IPS DF 4.7 (cell line): Measurements from ENCODE around the gene VPS13C.
"Not testable (repeated sequence)": the region's sequence is repeated elsewhere in the genome, so short reads cannot be mapped to it uniquely, and the experiment has no call there.

Source experiments
- DNase-seq: peaks from one replicate; pipeline ENCODE4 v3.0.0-alpha.2; 2013; ENCODE audit warnings: low spot score; ENCODE audit errors: extremely low read depth

VPS13C gene

GRCh38 chr15:62046078-62046743, 14.0 kb downstream of the VPS13C start:
- DNase-seq = no peak

DNA sequence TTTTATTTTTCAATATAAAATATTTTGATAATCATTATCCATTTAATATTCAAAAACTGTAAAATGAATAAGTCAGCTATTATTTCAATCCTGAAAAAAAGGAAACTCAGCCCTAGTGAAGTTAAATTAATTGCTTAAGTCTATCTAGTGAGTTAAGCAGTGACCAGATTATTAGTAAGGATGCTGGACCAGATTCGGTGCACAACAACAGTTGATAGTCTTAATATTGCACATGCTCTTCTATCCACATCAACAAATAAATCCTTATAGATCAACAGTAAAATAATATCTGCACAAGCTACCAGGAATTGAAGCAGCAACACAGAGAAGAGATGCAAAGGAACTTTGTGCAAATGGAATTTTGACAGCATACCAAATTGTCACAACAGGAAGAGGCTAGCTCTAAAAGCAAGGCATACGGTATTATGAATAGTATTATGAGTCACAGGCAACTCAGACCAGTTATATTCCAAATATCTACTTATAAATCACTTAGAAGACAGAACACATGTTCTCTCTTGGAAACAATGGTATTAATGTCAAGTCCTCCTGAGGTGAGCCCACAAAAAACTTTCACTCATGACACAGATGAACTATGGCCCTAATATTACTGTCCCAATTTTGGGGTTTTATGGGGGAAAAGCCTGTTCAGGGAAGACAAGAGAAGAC, 24.9 kb downstream of the VPS13C start:
- no peak for DNase-seq

GRCh38 chr15:62027916-62028315, 32.3 kb downstream of the VPS13C start:
- no peak for DNase-seq

DNA sequence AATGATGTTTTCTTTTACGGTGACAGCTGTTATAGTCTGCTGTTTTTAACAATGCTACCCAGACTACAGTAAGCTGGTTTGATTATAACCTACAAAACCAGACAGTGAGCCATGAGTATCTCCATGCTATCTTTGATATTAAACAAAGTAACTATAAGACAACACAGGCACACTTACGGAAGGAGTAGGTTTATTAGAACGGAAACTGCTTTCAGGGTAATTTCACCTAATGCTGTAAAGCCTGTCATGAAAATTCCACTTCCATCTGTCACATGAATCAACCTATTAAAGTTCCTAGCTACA, 33.0 kb downstream of the VPS13C start:
- DNase-seq = no peak

GRCh38 chr15:62026487-62027262, 33.6 kb downstream of the VPS13C start:
- DNase-seq = no peak

GRCh38 chr15:62021991-62022600, 38.2 kb downstream of the VPS13C start:
- DNase-seq = no peak

DNA sequence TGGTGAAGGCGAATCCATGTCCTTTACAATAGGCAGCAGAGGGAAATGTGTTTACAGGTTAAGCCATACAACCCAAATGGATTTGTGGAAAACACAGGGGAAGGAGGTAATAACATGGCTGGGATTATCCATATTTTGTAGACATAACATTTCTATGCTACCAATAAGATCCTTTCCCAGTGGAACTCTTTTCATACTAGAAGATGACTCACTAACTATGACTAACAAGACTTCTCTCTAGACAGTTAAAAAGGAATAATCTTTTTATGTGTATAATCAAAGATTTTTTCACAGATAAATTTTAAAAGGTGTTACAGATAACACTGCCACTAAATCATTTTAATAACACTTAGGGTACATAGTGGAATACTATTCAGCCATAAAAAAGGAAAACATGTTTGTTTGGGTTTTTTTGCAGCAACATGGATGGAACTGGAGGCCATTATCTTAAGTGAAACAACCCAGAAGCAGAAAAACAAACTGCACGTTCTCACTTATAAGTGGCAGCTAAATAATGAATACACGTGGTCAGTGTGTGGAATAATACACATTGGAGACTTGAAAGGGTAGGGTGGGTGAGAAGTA, 39.6 kb downstream of the VPS13C start:
- DNase-seq = no peak

GRCh38 chr15:62005354-62005753, 54.9 kb downstream of the VPS13C start:
- not testable (repeated sequence) for DNase-seq

DNA sequence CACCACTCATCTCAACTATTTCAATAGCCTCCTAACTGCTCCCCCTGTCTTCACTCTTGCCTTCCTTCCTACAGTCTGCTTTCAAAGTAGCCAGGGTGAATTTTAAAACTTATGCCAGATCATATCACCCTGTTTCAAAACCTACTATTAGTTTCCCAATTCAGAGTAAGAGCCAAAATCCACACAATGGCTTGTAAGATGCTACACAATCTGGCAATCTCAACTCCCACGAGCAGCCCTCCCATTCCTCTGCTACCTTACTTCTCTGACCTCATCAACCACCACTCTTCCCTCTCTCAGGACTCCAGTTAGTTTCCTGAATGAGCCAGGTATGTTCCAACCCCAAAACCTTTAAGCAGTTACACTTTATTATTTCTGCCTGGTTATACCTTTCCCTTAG, 62.5 kb downstream of the VPS13C start:
- no peak for DNase-seq

DNA sequence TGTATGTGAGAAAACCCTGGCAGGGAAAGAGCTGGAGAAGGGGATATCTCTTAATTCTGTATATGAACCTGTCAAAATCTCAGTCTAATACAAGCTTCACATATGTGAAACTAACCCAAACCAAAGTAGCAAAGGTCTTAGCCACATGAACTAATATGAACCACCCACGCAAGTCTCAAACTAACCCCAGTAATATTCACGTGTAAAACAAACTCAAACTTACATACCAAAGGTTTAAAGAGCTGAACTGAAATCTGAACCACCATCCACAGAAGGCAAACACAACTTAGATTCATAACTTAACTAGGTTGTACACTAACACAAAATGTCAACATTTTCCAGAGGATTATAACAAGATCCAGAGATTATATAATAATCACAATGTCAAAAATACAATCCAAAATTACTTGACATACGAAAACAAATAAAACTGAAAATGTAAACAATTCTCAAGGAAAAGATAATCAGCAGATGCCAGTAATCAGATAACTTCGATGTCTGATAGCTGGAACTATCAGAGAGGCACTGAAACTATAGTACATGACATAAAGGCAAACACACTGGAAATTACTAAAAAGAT, 64.1 kb downstream of the VPS13C start:
- DNase-seq = no peak

DNA sequence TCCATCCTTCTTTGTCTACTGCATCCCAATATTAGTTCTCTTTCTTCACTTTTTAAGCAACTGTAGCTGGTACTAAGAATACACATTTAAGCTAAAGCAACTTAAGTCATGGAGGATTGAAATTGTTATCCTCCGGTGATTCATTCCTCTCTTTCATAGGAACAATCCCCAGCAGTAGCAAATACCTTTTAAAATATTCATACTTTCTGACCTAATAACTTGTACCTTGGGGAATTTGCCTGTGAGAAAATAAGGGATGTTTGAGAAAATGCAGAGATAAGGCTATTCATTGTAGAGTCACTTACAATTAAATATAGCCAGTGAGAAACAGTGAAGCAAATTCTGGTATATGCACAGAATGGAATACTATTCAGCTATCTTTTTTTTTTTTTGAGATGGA, 66.0 kb downstream of the VPS13C start:
- no peak for DNase-seq

GRCh38 chr15:61992518-61992917, 67.7 kb downstream of the VPS13C start:
- no peak for DNase-seq

DNA sequence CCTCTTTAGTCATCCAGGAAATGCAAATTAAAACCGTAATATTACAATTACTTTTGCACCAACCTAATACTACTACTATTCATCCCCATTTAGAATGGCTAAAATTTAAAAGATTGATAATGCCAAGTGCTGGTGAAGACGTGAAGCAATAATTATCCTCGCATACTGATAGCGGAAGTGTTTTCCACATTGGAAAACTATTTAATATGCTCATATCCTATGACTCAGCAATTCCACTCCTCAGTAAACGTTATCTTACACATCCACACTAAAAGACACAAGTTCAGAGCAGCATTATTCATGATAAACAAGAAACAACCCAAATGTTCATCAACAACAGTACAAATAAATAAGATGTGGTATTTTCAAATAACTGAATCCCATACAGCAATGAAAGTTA, 70.6 kb downstream of the VPS13C start:
- no peak for DNase-seq

- no peak for DNase-seq
These were observed 72.4 kb downstream of the VPS13C start for GRCh38 chr15:61987824-61988223.

DNA sequence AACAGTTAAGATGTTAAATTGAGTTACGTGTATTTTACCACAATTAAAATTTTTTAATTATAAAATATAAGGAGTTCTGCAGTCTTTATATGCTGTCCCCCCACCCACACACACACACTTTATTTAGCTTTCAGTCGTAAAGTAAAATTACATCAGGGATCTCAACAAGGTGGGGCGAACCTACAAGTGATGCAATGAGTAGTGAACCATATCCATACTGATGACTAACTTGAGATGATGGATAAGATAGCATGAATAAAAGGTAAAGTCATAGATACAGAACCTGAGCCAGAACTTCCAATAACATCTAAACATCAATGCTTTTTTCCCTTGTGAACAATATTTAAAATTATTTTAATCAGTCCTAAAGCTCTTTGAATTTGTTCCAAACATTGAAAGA, 77.2 kb downstream of the VPS13C start:
- no peak for DNase-seq

- DNase-seq = no peak
These were observed 82.0 kb downstream of the VPS13C start for GRCh38 chr15:61978225-61978624.

- DNase-seq = no peak
These were observed 85.5 kb downstream of the VPS13C start for GRCh38 chr15:61974759-61975158.

DNA sequence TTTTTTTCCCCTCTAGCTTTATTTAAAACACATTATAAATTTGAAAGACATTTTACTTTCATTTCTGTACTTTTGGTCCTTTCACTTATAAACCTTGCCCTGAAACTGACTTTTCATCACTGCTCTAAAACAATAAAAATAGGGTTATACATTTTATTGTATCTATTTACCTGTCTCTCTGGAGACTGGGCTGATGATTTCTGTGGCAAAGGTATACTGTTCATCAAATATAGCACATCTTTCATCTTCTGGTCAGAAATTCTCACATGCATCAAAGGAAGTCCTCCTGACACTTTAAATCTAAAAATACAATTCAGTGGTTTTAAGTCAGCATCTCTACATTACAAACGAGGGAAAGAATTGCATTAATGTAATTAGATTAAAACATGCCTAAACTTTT, 86.1 kb downstream of the VPS13C start:
- DNase-seq = no peak

GRCh38 chr15:61951949-61952348, 108.3 kb downstream of the VPS13C start:
- DNase-seq = no peak

GRCh38 chr15:61946778-61947177, 113.5 kb downstream of the VPS13C start:
- DNase-seq = no peak

- DNase-seq = no peak
These were observed 116.3 kb downstream of the VPS13C start for GRCh38 chr15:61943992-61944391.

DNA sequence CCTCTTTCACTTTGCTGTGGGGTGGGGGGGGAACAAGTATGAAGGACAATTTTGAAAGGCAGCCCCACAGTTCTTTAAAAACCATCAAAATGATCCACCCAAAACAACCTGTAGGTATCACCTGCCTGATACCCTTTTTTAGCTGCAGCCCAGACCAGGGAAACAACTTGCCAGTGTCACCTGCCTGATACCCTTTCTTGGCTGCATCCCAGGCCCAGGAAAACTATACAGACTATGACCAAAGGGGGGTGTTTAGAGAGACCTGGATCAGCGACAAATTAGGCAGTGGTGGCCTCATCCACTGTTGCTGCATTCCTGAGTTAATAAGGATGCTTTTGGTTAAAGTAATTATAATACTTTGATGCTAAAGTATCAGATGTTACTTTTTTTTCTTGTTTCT, 122.0 kb downstream of the VPS13C start:
- DNase-seq = no peak
